CD4-positive, alpha-beta T cell treated with Interleukin-21 for 1 hour (primary cell): Measurements from ENCODE around the gene SRGAP2.
A peak's percentile ranks its signal among the peaks of the same experiment; 100 is the strongest.
"Not testable (repeated sequence)": the region's sequence is repeated elsewhere in the genome, so short reads cannot be mapped to it uniquely, and the experiment has no call there.

Experiments used
- DNase-seq: peaks from one replicate; pipeline ENCODE4 v3.0.0-alpha.2; 2020

SRGAP2 gene

DNA sequence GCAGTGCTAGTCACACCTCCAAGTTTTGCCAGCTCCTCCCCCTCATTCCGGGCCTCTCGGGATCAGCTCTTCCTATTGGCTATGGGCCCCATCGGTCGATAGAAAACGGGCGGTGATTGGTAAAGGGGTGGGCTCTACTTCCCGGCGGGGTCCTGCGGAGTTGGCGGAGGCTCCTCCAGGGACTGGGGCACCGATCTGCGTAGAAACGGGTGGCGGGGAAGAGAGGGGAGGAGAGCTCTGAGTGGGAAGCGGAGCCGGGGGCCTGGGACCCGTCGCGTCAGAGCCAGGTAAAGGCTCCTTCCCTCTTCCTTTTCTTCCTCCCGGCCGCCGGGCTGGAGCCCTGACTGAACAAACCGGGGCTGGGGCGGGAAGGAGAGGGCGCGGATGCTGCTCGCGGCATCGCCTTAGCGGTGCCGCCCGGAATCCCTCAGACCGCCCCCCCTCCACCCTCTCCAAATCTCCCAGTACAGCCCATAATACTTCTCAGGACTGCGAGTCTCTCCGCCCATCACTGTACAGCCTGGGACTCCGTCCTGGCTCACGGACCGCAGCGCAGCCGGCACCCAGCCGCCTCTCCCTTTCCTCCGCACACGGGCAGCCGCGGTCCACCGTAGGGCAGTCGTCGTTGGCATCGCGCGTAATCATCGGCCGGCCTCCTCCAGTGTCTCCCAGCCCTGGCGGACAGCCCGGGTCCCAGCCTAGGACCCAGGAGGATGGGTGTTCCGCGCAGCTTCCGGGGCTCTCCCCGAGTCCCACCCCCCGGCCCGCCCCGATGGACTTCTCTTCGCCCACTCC lies at the start of gene SRGAP2:
TSS of gene SRGAP2 (plus strand) at position 178 of the 795 bp plus-strand sequence. CDS start 2,430 bp downstream, outside the sequence.
- DNase-seq, result peak; percentile 64

DNA sequence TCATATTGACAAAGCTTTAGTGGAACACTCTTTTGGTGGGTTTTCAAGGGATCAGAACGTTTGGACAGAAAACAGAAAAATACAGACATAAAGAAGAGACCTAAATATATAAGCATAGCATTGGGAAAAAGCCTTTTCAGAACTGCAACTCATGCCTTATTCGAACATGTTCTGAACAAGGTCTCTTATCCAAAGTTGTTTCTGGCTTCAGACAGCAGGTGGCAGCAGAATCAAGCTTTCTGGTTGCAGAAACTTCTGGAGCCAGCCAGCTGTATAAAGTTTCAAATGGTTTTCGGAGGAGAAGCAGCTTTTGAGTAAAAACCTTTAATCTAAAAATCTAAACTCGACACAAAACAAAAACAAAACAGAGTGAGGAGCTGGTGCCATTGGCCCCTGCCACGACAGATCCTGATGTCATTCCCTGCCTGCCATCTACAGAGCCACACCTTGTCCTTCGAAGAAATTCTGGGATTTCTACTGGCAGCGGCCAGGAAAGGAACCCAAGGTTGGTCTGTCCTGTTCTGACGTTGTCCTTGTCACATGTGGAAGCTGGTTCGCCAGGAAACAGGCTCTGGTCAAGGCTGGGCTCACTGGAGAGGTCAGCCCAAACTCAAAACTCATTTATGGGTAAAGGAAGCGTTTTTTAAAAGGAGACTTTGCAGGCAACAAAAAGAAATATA lies 35.9 kb upstream of the SRGAP2 start:
- DNase-seq, result peak; percentile 27

DNA sequence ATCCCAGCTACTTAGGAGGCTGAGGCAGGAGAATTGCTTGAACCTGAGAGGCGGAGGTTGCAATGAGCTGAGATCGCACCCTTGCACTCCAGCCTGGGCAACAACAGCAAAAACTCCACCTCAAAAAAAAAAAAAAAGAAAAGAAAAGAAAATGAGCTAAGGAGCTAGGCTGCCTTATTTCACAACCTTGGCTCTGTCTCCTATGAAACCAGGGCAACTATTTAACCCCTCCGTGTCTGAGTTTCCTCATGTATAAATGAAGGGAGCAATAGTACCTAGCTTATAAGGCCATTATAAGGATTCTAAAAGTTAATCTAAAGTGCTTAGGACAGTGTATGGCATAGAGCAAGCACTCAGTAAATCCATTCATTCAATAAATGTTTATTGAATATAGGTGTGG lies 33.5 kb upstream of the SRGAP2 start:
- not testable (repeated sequence) for DNase-seq

DNA sequence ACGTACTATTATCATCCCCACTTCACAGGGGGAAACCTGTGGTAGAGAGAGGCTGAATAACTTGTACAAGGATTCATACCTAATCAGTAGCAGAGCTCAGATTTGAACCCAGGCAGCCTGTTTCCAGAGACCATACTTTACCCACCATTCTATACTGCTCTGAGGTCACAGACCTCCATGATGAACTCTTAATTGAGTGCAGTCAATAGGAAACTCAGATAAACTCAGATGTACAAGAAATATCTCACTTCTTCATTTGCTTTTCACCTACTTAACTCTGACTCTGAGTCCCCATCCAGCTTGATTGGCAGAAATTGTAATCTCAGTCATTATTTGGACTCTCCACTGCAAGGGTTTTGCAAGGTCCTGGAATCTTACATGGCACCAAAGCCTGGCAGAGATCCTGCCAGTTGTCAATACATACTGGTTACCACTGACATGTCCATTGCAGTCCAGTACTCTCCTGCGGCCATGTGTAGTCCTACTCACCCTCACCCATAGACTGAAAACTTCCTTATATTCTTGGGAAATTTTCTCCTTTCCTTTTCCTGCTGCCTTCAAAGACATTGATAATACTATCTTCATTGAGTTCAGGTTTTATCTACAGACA lies 30.1 kb upstream of the SRGAP2 start:
- DNase-seq, result not testable (repeated sequence)

GRCh38 chr1:206174182-206174868 lies 29.0 kb upstream of the SRGAP2 start:
- DNase-seq, result not testable (repeated sequence)

DNA sequence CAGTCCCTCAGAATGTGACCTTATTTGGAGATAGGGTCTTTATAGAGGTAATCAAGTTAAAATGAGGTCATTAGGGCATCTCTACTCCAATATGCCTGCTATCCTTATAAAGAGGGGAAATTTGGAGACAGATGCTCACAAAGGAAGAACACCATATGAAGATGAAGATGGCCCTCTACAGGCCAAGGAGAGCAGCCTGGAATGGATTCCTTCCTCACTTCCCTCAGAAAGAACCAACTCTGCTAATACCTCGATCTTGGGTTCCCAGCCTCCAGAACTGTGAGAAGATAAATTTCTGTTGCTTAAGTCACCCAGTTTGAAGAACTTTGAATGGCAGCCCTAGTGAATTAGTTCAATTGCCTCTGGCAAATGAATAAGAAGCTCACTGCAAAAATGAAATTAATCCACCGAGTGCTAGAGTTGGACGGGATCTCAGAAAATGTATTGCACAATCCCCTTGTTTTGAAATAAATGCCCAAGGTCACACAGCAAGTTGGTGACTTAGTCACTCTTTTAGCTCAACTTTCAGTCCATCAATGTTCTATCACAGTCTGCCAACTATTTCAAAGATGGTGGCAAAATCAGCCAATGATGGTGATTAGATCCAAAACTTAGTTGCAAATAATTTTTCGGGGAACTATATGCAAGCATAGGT lies 27.8 kb upstream of the SRGAP2 start:
- not testable (repeated sequence) for DNase-seq

DNA sequence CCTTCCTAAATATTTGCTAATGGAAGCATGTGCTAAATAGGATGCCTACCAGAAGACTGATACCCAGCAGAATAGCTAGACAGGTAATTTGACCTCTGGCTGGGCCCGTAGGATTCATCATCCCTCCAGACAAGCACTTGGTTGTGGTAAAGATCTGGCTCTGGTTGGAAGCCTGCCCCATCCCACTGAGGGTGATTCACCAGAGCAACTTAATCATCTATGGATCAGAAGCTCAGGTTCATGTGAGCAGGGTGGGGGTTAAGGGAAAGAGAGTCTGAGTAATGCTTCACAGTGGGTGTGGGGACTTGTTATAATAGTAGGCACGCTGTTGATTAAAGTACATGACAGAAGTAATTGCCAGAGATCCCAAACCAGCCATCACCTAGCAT lies 27.2 kb upstream of the SRGAP2 start:
- not testable (repeated sequence) for DNase-seq

GRCh38 chr1:206178061-206178989 lies 25.0 kb upstream of the SRGAP2 start:
- DNase-seq, result not testable (repeated sequence)

- not testable (repeated sequence) for DNase-seq
Measured at GRCh38 chr1:206179666-206180065, 23.7 kb upstream of the SRGAP2 start.

DNA sequence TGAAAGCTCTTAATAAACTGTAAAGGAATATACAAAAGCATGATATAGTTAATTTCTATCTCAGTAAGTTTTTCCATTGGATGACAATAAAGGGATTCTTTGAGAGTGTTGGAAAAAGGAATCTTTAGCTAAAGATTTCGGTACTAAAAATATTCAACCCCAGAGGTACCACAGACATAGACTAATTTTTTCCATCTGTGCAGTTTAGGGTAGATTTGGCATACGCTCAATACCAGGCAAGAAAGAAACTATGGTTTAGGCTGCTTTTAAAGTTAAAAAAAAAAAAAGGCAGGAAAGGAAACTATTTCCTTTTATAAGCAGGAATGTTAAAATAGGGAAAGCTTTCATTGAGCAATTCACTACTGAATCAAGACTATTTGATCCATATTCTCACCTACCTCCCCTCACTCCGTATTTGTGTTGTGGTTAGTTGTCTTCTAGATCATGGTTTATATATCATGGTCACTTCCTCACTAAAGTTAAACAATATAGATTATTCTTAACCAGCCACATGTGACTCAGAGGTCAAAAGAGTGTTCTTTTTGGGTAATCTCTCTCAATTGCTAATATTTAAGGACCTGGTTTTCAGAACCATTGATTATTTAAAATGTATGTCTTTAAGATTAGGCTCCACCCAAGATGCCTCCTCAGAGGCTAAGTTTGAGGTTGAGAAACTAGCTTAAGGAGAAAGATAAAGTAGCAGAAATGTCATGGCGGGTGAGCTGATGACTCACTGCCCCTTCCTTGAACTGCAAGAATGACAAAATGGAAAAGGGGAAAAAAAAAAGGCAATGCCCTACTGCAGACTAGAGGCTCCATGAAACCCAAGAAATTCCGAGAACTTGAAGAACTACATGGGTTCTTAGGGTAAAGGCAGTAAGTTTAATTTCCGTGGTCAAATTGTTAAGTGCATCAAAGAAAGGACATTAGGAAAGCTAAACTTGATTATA lies 20.7 kb upstream of the SRGAP2 start:
- not testable (repeated sequence) for DNase-seq

GRCh38 chr1:206183788-206184187 lies 19.6 kb upstream of the SRGAP2 start:
- not testable (repeated sequence) for DNase-seq

- DNase-seq, result not testable (repeated sequence)
Measured at GRCh38 chr1:206185778-206186177, 17.6 kb upstream of the SRGAP2 start.

- not testable (repeated sequence) for DNase-seq
Measured at GRCh38 chr1:206186826-206187225, 16.5 kb upstream of the SRGAP2 start.

- DNase-seq, result not testable (repeated sequence)
Measured at GRCh38 chr1:206195182-206195581, 8.2 kb upstream of the SRGAP2 start.

DNA sequence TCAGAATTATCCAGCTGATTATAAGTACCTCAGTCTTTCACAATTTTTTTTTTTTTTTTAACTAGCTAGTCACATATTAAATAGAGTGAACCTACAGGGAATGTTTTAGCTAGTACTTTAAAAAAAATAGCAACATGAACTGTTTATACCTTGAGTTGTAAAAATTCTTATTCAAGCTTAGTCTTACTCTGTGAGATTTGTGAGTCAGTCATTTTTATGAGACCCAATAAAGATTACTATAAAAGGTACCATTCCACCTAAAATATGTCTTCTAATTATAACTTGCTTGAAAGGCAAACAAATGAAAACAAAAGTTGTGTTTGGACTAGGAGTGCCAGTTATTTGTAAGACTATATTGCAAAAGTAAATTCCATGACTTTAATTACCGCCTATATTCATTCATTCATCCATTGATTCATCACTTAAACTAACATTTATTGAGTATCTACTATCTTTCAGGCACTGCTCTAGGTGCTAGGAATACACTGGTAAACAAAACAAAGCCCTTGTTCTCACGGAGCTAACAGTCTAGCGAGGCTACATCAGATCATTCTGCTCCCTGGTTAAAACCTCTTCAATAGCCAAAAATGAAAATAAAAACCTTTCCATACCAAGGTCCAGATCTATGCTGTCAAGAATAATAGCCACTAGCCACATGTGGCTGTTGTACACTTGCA lies 6.5 kb upstream of the SRGAP2 start:
- DNase-seq, result not testable (repeated sequence)

DNA sequence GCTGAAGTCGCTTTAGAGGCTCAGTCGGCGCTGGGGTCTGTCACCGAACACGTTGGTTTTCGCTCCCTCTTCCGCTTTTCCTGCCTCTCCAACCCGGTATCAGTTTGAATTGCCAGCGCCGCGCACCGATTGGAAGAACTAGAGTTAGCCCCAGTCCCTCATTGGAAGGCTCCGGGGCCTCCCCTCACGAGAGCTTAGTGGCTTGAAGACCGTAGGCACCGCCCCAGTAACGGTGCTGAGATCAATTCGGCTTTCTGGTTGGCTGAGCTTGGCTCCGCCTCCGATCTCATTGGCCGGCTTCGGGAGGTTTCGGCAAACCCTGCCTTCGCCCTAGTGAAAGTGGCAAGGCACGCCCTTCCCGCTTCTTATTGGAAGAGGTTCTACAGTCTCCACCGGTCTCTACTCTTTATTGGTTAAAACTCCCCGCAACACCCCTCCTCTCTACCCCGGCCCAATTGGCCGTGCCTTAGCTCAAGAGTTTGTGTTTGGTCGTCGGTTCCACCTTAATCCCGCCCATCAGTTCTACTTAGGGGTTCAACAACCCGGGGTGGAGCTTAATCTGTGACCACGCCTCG lies 465 bp upstream of the SRGAP2 start, which contains the start of gene FAM72A:
TSS of gene FAM72A (minus strand) at position 51 of the 575 bp plus-strand sequence. CDS start 814 bp downstream, outside the sequence.
- peak; percentile 100 for DNase-seq

- DNase-seq, result peak; percentile 2
Measured at GRCh38 chr1:206204159-206204511, 794 bp downstream of the SRGAP2 start.

GRCh38 chr1:206204871-206205270 lies 1.5 kb downstream of the SRGAP2 start:
- peak; percentile 2 for DNase-seq

DNA sequence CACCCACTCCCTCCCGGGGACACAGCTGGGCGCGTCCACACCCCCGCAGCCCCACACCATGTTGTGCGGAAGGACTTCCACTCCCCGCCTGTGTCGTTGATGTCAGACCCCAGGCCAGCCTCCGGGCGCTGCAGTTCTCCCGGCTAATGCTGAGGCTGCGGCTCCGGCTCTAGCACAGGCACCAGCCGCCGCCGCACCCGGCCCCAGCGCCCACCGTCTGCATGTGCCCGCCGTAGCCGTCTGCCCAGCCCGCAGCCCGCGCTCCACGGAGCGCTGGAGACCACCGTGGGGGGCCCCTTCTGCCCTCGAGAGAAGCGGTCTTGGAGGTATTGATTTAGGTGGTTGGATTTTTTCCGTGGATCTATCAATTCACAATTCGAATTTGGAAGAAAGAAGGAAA lies 2.2 kb downstream of the SRGAP2 start:
- not testable (repeated sequence) for DNase-seq
